HG03025 (cell line): ENCODE results near the gene RASA3.

Experiments used
- ATAC-seq: cut with Tn5 transposase; IDR thresholded peaks from one replicate; pipeline ENCODE4 v1.9.1; 2021; ENCODE audit warnings: mild to moderate bottlenecking, moderate library complexity; ENCODE audit not compliant: unreplicated experiment, low FRiP score

The RASA3 gene

GRCh38 chr13:113974304-113975281 lies 157.8 kb downstream of the RASA3 start:
- no peak for ATAC-seq

DNA sequence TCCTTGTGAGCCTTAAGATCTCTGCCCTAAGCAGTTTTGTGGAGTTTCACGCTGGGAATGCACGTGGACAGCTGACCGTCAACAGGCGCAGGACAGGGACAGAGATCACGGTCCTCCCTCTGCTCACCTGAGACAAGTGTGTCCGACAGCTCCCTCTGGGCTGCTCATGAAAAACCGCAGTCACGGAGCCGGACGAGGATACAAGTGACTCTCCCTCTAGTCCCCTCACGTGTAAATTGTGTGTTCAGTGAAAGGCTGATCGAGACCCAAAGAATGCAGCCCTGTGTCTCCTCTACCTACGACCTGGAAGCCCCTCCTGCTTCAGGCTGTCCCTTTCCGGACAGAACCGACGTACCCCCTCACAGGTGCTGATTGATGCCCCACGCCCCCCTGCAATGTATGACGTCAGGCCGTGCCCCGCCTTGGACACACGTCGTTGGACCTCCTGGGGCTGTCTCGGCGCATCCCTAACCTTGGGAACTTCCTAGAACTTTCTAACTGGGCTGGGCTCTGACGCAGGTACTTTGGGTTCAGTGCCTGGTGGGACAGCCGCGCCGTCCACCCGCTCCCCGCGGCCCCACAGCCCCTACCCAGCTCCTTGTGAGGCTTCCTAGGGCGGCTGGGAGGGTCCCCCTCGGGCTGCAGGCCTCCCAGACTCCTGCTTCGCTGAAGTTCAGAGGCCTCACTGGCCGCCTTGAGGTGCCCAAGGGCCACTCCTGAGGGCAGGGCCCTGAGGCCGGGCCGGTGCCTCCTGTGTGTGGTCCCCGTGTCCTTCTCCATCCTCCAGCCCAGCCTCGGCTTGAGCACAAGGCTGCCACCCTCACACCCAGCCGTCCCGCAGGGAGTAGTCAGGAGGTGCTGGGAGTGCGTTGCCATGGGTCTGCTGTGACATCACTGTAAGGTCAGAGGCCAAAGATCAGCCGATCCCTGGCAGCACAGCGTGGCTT lies 158.9 kb downstream of the RASA3 start, which contains the start of gene C13orf46:
C13orf46 (minus strand) TSS at position 859 of the 947 bp plus-strand sequence; CDS start at position 780, 79 bp downstream.
- ATAC-seq, result no peak

GRCh38 chr13:113972451-113973217 lies 159.8 kb downstream of the RASA3 start:
- ATAC-seq, result no peak

DNA sequence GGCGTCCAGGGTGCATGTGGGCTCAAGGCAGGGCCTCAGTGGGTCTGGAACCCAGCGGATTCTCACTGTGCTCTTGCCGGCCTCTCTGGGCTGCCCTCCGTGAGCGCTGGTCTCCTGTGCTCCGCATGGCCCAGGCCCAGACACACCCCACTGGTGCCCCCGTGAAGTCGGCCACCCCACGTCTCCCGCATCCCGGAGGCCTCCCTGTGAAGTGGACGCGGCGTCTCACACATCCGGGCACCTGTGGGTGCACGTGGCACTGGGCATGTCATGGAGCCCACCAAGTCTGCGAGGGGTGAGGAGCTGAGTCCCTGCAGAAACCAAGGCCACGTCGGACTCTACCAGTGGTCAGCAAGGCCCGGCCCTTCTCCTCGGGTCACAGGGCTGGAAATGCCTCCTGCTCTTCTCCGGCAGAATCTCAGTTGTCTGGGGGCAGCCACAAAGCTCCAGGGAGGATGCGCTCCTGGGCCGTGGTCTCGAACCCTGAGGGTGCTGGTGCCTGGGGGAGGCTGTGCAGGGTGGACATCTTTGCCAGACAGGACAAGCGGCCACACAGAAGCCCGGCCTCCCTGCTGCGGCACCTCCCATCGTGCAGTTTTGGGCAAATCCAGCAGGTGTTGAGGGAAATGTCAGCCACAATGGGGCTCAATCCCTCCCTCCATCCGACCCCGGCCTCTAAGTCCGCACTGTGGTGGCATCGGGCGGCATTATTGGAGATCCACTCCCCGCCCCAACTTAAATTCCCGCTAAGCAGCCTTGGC lies 160.8 kb downstream of the RASA3 start:
- ATAC-seq, result no peak

- no peak for ATAC-seq
Measured at GRCh38 chr13:113970810-113971470, 161.5 kb downstream of the RASA3 start.

GRCh38 chr13:113969973-113970611 lies 162.3 kb downstream of the RASA3 start:
- ATAC-seq, result no peak

DNA sequence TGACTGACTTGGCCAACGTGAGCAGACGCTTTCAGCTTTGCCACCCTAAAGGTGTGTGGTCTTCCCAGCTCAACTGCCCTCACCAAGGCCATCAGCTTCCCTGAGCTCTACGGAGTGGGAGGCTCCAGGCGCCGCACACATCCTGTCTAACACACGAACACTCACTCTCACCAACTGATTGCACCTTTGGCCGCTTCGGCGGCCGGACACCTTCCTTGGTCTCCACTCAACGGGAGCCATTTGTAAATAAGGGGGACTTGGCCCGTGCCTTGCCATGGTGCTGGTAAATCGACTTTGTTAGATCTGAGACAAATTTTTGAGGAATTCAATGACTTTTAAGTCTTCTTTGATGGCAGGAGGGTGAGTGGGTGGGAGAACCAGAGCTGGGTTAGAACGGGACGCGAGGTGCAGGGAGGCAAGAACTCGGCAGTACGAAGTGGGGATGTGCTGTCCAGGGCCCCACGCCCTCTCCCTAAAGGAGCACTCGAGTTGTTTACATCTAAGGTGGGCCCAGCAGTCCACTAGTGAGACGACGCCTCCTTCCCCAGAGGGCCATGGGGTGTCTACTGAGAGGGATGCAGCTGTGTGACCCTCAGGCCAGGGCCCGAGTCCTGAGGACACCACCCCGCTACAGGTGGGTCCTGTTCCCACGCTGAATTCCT lies 163.0 kb downstream of the RASA3 start:
- ATAC-seq, result no peak

DNA sequence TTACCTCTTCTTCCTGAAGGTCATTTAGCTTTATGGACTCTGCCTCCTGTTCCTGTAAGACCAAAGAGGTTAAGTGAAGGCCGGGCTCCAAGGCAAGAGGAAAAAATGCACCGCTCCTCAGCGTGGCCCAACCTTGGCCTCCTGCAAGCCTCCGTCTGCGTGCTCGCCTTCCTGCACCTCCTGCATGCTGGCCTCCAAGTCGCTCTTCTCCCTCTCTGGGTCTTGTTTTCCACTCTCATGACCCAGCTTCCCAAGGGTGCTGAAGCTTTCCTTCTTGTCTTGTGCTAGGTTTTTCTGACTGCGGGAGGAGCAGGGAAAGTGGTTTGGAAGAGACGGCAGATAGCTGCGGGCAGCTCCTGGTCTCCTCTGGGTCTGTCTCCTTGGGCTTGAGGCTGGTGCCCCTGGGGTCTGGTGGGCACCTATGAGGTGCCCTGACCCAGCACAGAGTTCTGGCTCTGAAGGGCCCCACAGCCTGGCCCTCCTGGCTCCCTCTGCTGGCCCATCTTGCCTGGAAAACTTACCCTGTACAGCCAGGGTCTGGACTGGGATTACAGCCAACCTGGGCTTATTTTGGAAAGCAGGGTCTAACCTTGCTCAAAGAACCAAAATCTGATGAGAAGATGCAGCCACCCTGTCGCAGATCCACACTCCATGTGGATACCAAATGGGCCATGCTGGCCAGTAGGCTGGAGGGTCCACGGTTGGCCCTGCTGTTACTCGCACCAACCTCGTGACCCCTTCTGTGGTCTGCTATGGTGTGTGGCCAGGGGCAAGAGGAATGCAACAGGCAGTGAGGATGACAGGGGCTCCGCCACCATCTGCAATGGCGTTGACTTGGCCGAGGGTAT lies 163.7 kb downstream of the RASA3 start:
- ATAC-seq, result no peak

DNA sequence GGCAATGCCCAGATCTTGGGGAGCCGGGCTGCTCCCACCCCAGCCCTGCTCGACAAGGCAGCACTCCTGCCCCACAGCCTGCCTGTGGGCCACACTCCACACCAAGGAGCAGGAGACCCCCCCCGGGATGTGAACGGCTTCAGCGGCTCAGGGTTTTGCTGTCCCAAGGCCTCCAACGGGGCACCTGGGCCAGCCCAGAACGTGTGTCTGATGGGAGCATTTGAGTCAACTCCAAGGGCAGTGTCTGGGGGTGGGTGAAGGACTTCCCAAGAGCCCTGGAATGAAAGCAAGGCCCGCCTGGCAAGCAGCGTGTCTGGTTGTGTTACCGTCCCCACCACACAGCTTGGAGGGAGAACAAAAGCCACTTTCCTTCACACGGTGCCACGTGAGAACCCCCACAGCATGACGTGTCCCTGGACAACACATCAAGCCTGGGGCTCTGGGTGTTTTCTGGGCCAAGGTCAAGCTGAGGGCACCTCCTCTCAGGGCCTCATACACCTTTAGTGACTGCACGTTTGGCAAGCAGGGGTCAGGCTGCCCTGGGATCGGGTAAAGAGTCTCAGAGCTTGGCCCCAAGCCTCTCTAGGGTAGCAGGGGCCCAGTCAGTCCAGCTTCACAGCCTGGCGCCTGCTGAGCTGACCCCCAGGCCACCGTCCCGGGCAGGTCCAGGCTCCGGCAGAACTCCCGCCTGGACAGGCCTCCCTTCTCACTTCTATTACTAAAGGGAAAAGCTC lies 164.5 kb downstream of the RASA3 start:
- no peak for ATAC-seq

DNA sequence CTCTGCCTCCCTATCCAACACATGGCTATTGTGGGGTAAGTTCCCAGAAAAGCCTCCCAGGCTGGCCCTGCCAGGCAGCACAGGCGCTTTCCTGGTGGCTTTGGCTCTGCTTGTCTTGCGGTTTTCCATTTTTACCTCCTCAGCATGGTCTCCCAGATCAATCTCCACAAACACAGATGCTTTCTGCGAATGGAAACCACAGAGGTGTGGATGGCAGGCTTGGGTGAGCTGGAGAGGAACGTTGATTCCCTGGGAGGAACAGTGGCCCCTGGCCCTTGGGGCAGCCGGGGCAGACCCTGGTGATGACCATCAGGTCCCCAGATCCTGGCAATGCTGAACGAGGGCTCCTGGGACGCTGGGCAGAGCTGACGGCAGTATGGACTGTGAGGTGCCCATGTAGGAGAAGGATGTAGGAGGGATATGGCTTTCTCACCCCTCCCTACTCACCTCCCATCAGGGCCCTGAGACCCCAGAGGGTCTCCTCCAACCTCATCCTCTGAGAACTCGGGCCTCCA lies 165.2 kb downstream of the RASA3 start:
- no peak for ATAC-seq

- no peak for ATAC-seq
Measured at GRCh38 chr13:113965968-113966884, 166.2 kb downstream of the RASA3 start.

DNA sequence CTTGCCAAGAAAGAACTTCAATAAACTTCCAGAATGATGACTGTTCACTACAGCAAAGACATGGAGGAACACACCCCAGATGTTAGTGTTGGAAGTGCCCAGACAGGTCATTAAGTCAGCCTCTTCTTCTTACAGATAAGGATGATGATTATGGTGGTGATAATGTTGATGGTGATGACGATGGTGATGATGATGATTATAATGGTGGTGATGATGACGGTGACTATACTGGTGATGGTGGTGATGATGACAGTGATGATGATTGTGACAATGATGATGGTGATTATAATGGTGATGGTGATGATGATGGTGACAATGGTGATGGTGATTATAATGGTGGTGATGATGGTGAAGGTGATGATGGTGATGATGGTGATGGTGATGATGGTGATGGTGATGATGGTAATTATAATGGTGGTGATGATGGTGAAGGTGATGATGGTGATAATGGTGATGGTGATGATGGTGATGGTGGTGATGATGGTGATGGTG lies 167.0 kb downstream of the RASA3 start:
- ATAC-seq, result no peak

GRCh38 chr13:113964251-113964995 lies 168.0 kb downstream of the RASA3 start:
- no peak for ATAC-seq

GRCh38 chr13:113963376-113963775 lies 169.0 kb downstream of the RASA3 start:
- no peak for ATAC-seq
